ENCODE measurements around the gene ARMC9.
"Not testable (repeated sequence)": the region's sequence is repeated elsewhere in the genome, so short reads cannot be mapped to it uniquely, and the experiment has no call there.

Gene ARMC9

GRCh38 chr2:231387904-231388724 is 189.7 kb downstream of the ARMC9 start:
- DNase-seq: peak; percentile 86

- DNase-seq: no peak
Measured at GRCh38 chr2:231388725-231389346, 190.4 kb downstream of the ARMC9 start.

GRCh38 chr2:231390667-231391066 is 192.2 kb downstream of the ARMC9 start:
- no peak for DNase-seq

- no peak for DNase-seq
Measured at GRCh38 chr2:231391981-231392380, 193.6 kb downstream of the ARMC9 start.

- DNase-seq: no peak
Measured at GRCh38 chr2:231392431-231393148, 194.2 kb downstream of the ARMC9 start.

- DNase-seq: no peak
Measured at GRCh38 chr2:231393149-231394131, 195.0 kb downstream of the ARMC9 start.

GRCh38 chr2:231394211-231395141 is 196.0 kb downstream of the ARMC9 start:
- peak; percentile 49 for DNase-seq

- no peak for DNase-seq
Measured at GRCh38 chr2:231395188-231396057, 197.0 kb downstream of the ARMC9 start, which contains the start of gene B3GNT7. B3GNT7 (plus strand) TSS chr2:231395710; CDS start chr2:231395804, 94 bp downstream.

GRCh38 chr2:231396058-231396821 is 197.8 kb downstream of the ARMC9 start:
- no peak for DNase-seq

- DNase-seq: no peak
Measured at GRCh38 chr2:231397011-231397927, 198.8 kb downstream of the ARMC9 start.

- no peak for DNase-seq
Measured at GRCh38 chr2:231397928-231398294, 199.5 kb downstream of the ARMC9 start.

- DNase-seq: no peak
Measured at GRCh38 chr2:231398585-231398984, 200.2 kb downstream of the ARMC9 start.

- DNase-seq: no peak
Measured at GRCh38 chr2:231399046-231399852, 200.8 kb downstream of the ARMC9 start.

GRCh38 chr2:231399853-231400680 is 201.6 kb downstream of the ARMC9 start:
- no peak for DNase-seq

- not testable (repeated sequence) for DNase-seq
Measured at GRCh38 chr2:231400681-231401080, 202.2 kb downstream of the ARMC9 start.

GRCh38 chr2:231401101-231401500 is 202.7 kb downstream of the ARMC9 start:
- DNase-seq: not testable (repeated sequence)
